CD4-positive, alpha-beta memory T cell (primary cell): Measurements from ENCODE around the gene SMURF1. TPM values are rescaled to one million over a fixed set of nuclear protein-coding genes. Genes with fewer than 3 reads are reported as not detected.

Experiments
- CTCF ChIA-PET: fragments of 350-600 bp; sonication (Branson Sonifier 250); formaldehyde crosslinking; loops from one replicate; lab custom pipeline; 2021; ENCODE audit warnings: inconsistent platforms; ENCODE audit not compliant: partially characterized antibody; lab: Charles Lee
- POLR2A ChIA-PET: fragments of 350-600 bp; sonication (Branson Sonifier 250); formaldehyde crosslinking; loops from one replicate; lab custom pipeline; 2021; ENCODE audit not compliant: partially characterized antibody; lab: Charles Lee
- DNase-seq, 5 donors: peaks; one replicate each; pipeline versions ENCODE4 v3.0.0 to v3.0.0-alpha.2; 2020 to 2022; ENCODE audit warnings: mixed read lengths in 1 of 5
- H3K27ac ChIP-seq: one replicate; pipeline ENCODE4 v1.7.0; 2013; ENCODE audit warnings: low read depth, low read length
- H3K27me3 ChIP-seq: 2 replicates; pipeline ENCODE4 v1.7.0; 2013; ENCODE audit warnings: mild to moderate bottlenecking, low read length, moderate library complexity; ENCODE audit not compliant: insufficient read depth
- H3K36me3 ChIP-seq: 2 replicates; pipeline ENCODE4 v1.7.0; 2013; ENCODE audit warnings: mild to moderate bottlenecking, low read length, moderate library complexity; ENCODE audit not compliant: insufficient read depth
- H3K4me1 ChIP-seq: 2 replicates; pipeline ENCODE4 v1.7.0; 2013; ENCODE audit warnings: mild to moderate bottlenecking, low read length, moderate library complexity; ENCODE audit not compliant: insufficient read depth
- H3K4me3 ChIP-seq, 2 donors: one replicate each; pipeline ENCODE4 v1.7.0; 2013; ENCODE audit warnings: low read length in 2 of 2, mild to moderate bottlenecking in 1 of 2
- H3K9me3 ChIP-seq, 2 donors: one replicate each; pipeline ENCODE4 v1.7.0; 2013; ENCODE audit warnings: low read length in 2 of 2, control low read depth in 1 of 2; ENCODE audit not compliant: control insufficient read depth in 1 of 2
- H3K27ac Mint-ChIP-seq, 7 donors: one replicate each; pipeline ENCODE4 v1.8.0; 2020 to 2021; ENCODE audit warnings: mixed read lengths in 7 of 7, mild to moderate bottlenecking in 6 of 7, inconsistent platforms in 3 of 7, moderate library complexity in 3 of 7
- H3K27me3 Mint-ChIP-seq, 2 donors: one replicate each; pipeline ENCODE4 v1.8.0; 2020 to 2021; ENCODE audit warnings: mixed read lengths in 2 of 2
- H3K36me3 Mint-ChIP-seq, 2 donors: one replicate each; pipeline ENCODE4 v1.8.0; 2020 to 2021; ENCODE audit warnings: mixed read lengths in 2 of 2, inconsistent platforms in 1 of 2, mild to moderate bottlenecking in 1 of 2
- H3K4me1 Mint-ChIP-seq, 4 donors: one replicate each; pipeline ENCODE4 v1.8.0; 2020 to 2021; ENCODE audit warnings: mixed read lengths in 4 of 4, mild to moderate bottlenecking in 1 of 4
- H3K4me3 Mint-ChIP-seq, 8 donors: one replicate each; pipeline ENCODE4 v1.8.0; 2020 to 2021; ENCODE audit warnings: mixed read lengths in 8 of 8, mild to moderate bottlenecking in 7 of 8, moderate library complexity in 6 of 8, inconsistent platforms in 3 of 8
- H3K9me3 Mint-ChIP-seq, 8 donors: one replicate each; pipeline ENCODE4 v1.8.0; 2020 to 2021; ENCODE audit warnings: mixed read lengths in 8 of 8, mild to moderate bottlenecking in 5 of 8, inconsistent platforms in 3 of 8, moderate library complexity in 1 of 8
- intact Hi-C: fragments of 100-400 bp; cut with micrococcal nuclease; formaldehyde crosslinking; loops from one replicate; pipeline ENCODE4 v1.15.1; 2023
- polyA plus RNA-seq, 2 donors: library from polyadenylated mRNA; unstranded; fragments of 300-500 nt; fragmentation: Illumina TruSeq; gene quantifications; one replicate each; pipeline ENCODE4 v1.2.3, GENCODE V29; 2021
- total RNA-seq, 2 experiments: library from RNA; stranded (reverse); gene quantifications; one replicate each; pipeline ENCODE4 v1.2.3, GENCODE V29; 2021

Gene SMURF1
- total and polyA plus RNA-seq, 4 experiments from 2014 or later = 0.88 to 23.2 (median 12.9) TPM

GRCh38 chr7:98988641-98989040, 155.3 kb downstream of the SMURF1 start:
- Histone ChIP-seq H3K27ac (no peak overlapping the region), H3K9me3 (no peaks in the 10 kb centered on the region), H3K27me3 (no peaks in the 10 kb centered on the region), H3K4me3 (no peak overlapping the region), H3K36me3 (peaks cover 89% of the 10 kb centered on the region), H3K4me1 (no peaks in the 10 kb centered on the region)
- intact Hi-C loops = no loop called here
- H3K36me3 Mint-ChIP-seq = peaks cover 85 to 92% of the 10 kb centered on the region in 2 donors
- no peaks in the 10 kb centered on the region for H3K27me3 Mint-ChIP-seq
- H3K27ac Mint-ChIP-seq = peak overlapping the region in 1 of 7 donors; percentile 30
- peaks cover 0 to 4% (median 0%) of the 10 kb centered on the region in 4 donors for H3K4me1 Mint-ChIP-seq
- peaks cover 0 to 8% (median 2%) of the 10 kb centered on the region in 8 donors for H3K9me3 Mint-ChIP-seq
- no peak overlapping the region for H3K4me3 Mint-ChIP-seq
- CTCF ChIA-PET = no interaction called here
- DNase-seq = no peak
- POLR2A ChIA-PET = no interaction called here

- POLR2A ChIA-PET = interaction anchor here (0.6 kb wide), 1 partner anchor 76 kb away, joined by 3 read pairs; no protein-coding TSS in a partner anchor
- H3K36me3 Mint-ChIP-seq = peaks cover 87 to 91% of the 10 kb centered on the region in 2 donors
These were observed 158.0 kb downstream of the SMURF1 start for GRCh38 chr7:98985945-98986344.

GRCh38 chr7:98985406-98985805, 158.5 kb downstream of the SMURF1 start:
- no peaks in the 10 kb centered on the region for H3K27me3 ChIP-seq
- H3K4me1 ChIP-seq = no peaks in the 10 kb centered on the region
- no peaks in the 10 kb centered on the region for H3K9me3 ChIP-seq
- peaks cover 92% of the 10 kb centered on the region for H3K36me3 ChIP-seq
- Mint-ChIP-seq H3K27ac (no peak overlapping the region), H3K4me1 (peaks cover 0 to 4% (median 0%) of the 10 kb centered on the region in 4 donors), H3K27me3 (no peaks in the 10 kb centered on the region), H3K36me3 (peaks cover 84 to 92% of the 10 kb centered on the region in 2 donors), H3K4me3 (no peak overlapping the region), H3K9me3 (peaks cover 0 to 8% (median 2%) of the 10 kb centered on the region in 8 donors)
- no peak for DNase-seq
- ChIA-PET CTCF (no interaction called here), POLR2A (interaction anchor here (0.6 kb wide), 1 partner anchor 76 kb away, joined by 3 read pairs; no protein-coding TSS in a partner anchor)
- H3K4me3 ChIP-seq = no peak overlapping the region
- intact Hi-C loops = no loop called here
- H3K27ac ChIP-seq = no peak overlapping the region

More at GRCh38 chr7:98985945-98986344, 158.0 kb downstream of the SMURF1 start:
- Histone ChIP-seq H3K36me3 (peaks cover 89% of the 10 kb centered on the region), H3K9me3 (no peaks in the 10 kb centered on the region), H3K27ac (no peak overlapping the region), H3K27me3 (no peaks in the 10 kb centered on the region), H3K4me1 (no peaks in the 10 kb centered on the region), H3K4me3 (no peak overlapping the region)
- no peak overlapping the region for H3K4me3 Mint-ChIP-seq
- no peaks in the 10 kb centered on the region for H3K27me3 Mint-ChIP-seq
- peaks cover 0 to 8% (median 2%) of the 10 kb centered on the region in 8 donors for H3K9me3 Mint-ChIP-seq
- intact Hi-C loops = no loop called here
- H3K4me1 Mint-ChIP-seq = peaks cover 0 to 4% (median 0%) of the 10 kb centered on the region in 4 donors
- H3K27ac Mint-ChIP-seq = no peak overlapping the region
- CTCF ChIA-PET = no interaction called here
- DNase-seq = no peak

GRCh38 chr7:98984126-98984525, 159.8 kb downstream of the SMURF1 start:
- ChIA-PET POLR2A (interaction anchor here (0.9 kb wide), 1 partner anchor 10 kb away, joined by 4 read pairs; no protein-coding TSS in a partner anchor), CTCF (no interaction called here)
- H3K27me3 Mint-ChIP-seq = no peaks in the 10 kb centered on the region
- H3K4me1 Mint-ChIP-seq = peaks cover 0 to 4% (median 0%) of the 10 kb centered on the region in 4 donors
- no peak for DNase-seq
- Histone ChIP-seq H3K27me3 (no peaks in the 10 kb centered on the region), H3K9me3 (no peaks in the 10 kb centered on the region), H3K27ac (no peak overlapping the region), H3K4me1 (no peaks in the 10 kb centered on the region), H3K4me3 (no peak overlapping the region), H3K36me3 (peaks cover 95% of the 10 kb centered on the region)
- no peak overlapping the region for H3K27ac Mint-ChIP-seq
- H3K9me3 Mint-ChIP-seq = peaks cover 0 to 8% (median 2%) of the 10 kb centered on the region in 8 donors
- intact Hi-C loops = no loop called here
- no peak overlapping the region for H3K4me3 Mint-ChIP-seq
- peaks cover 84 to 93% of the 10 kb centered on the region in 2 donors for H3K36me3 Mint-ChIP-seq

- Mint-ChIP-seq H3K27ac (no peak overlapping the region), H3K9me3 (peaks cover 0 to 8% (median 2%) of the 10 kb centered on the region in 8 donors), H3K27me3 (no peaks in the 10 kb centered on the region), H3K4me1 (peaks cover 0 to 3% (median 0%) of the 10 kb centered on the region in 4 donors), H3K36me3 (peaks cover 83 to 92% of the 10 kb centered on the region in 2 donors), H3K4me3 (no peak overlapping the region)
- ChIA-PET POLR2A (no interaction called here), CTCF (no interaction called here)
- Histone ChIP-seq H3K4me3 (no peak overlapping the region), H3K4me1 (no peaks in the 10 kb centered on the region), H3K36me3 (peaks cover 95% of the 10 kb centered on the region), H3K9me3 (no peaks in the 10 kb centered on the region), H3K27ac (no peak overlapping the region), H3K27me3 (no peaks in the 10 kb centered on the region)
- no peak for DNase-seq
- intact Hi-C loops = no loop called here
These were observed 161.2 kb downstream of the SMURF1 start for GRCh38 chr7:98982686-98983085.

GRCh38 chr7:98981701-98982100, 162.2 kb downstream of the SMURF1 start:
- no peaks in the 10 kb centered on the region for H3K27me3 ChIP-seq
- Mint-ChIP-seq H3K4me3 (no peak overlapping the region), H3K27me3 (no peaks in the 10 kb centered on the region), H3K36me3 (peaks cover 79 to 93% of the 10 kb centered on the region in 2 donors), H3K4me1 (no peaks in the 10 kb centered on the region), H3K27ac (no peak overlapping the region), H3K9me3 (peaks cover 0 to 8% (median 2%) of the 10 kb centered on the region in 8 donors)
- no peak for DNase-seq
- POLR2A ChIA-PET = no interaction called here
- H3K9me3 ChIP-seq = no peaks in the 10 kb centered on the region
- H3K36me3 ChIP-seq = peaks cover 95% of the 10 kb centered on the region
- CTCF ChIA-PET = no interaction called here
- no peaks in the 10 kb centered on the region for H3K4me1 ChIP-seq
- H3K4me3 ChIP-seq = no peak overlapping the region
- H3K27ac ChIP-seq = no peak overlapping the region
- intact Hi-C loops = no loop called here

GRCh38 chr7:98978672-98979071, 165.2 kb downstream of the SMURF1 start:
- intact Hi-C loops = no loop called here
- no peaks in the 10 kb centered on the region for H3K27me3 ChIP-seq
- ChIA-PET CTCF (no interaction called here), POLR2A (no interaction called here)
- H3K9me3 ChIP-seq = no peaks in the 10 kb centered on the region
- Mint-ChIP-seq H3K36me3 (peaks cover 73 to 92% of the 10 kb centered on the region in 2 donors), H3K4me3 (no peak overlapping the region), H3K9me3 (no peaks in the 10 kb centered on the region), H3K4me1 (peaks cover 0 to 2% (median 0%) of the 10 kb centered on the region in 4 donors), H3K27me3 (no peaks in the 10 kb centered on the region), H3K27ac (no peak overlapping the region)
- peaks cover 95% of the 10 kb centered on the region for H3K36me3 ChIP-seq
- no peak for DNase-seq
- H3K4me1 ChIP-seq = no peaks in the 10 kb centered on the region
- H3K27ac ChIP-seq = no peak overlapping the region
- H3K4me3 ChIP-seq = no peak overlapping the region
